Urothelium cell line (cell line): ENCODE data around the gene CCSER1.
"Not testable (repeated sequence)": the region's sequence is repeated elsewhere in the genome, so short reads cannot be mapped to it uniquely, and the experiment has no call there.

ENCODE experiments used
- DNase-seq: peaks from one replicate; pipeline ENCODE4 v3.0.0; 2011; ENCODE audit warnings: low spot score, mixed read lengths
- FAIRE-seq: peaks from 2 replicates; lab custom pipeline; 2011; peaks lifted over from hg19 to GRCh38; lab: Jason Lieb, UNC

Gene CCSER1

DNA sequence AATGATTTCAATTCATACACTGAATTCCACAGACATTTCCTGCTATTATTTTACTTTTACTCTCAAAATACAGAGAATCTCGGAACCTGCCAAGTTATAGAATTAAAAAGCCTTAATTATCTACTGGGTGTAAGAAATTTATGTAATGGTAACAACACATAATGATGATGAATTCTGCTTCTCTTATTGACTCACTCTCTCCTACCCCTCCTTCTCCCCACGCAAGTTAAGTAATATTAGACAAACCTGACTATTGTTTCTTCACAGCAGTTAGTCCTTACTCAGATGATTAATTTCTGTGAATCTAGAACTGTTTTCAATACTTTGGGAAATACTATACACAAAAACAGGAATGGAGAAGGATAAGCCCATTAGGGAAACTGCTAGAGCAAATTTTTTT is 762.0 kb downstream of the CCSER1 start:
- FAIRE-seq: no peak
- no peak for DNase-seq

- DNase-seq, FAIRE-seq: not testable (repeated sequence)
Observed at GRCh38 chr4:90903413-90903812, 776.2 kb downstream of the CCSER1 start.

- FAIRE-seq (no peak), DNase-seq (no peak)
Observed at GRCh38 chr4:90904021-90904420, 776.8 kb downstream of the CCSER1 start.

DNA sequence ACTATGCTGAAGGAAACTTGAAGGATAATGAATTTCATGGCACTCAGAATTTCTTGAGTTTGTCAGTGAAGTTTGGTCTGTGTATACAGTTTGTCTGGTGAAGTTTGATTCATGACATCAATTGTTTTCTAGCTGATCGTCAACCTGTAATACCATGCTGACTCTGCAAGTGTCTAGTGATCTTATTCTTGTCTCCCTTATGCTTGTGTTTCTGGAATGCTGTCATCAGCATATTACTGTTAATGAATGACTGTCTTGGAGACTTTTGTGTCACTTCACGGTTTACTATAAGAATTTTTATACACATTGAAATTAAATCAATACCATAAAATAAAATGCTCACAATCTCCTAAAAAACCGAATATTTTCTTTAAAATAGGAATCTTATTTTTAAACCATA is 779.0 kb downstream of the CCSER1 start:
- DNase-seq (no peak), FAIRE-seq (no peak)

DNA sequence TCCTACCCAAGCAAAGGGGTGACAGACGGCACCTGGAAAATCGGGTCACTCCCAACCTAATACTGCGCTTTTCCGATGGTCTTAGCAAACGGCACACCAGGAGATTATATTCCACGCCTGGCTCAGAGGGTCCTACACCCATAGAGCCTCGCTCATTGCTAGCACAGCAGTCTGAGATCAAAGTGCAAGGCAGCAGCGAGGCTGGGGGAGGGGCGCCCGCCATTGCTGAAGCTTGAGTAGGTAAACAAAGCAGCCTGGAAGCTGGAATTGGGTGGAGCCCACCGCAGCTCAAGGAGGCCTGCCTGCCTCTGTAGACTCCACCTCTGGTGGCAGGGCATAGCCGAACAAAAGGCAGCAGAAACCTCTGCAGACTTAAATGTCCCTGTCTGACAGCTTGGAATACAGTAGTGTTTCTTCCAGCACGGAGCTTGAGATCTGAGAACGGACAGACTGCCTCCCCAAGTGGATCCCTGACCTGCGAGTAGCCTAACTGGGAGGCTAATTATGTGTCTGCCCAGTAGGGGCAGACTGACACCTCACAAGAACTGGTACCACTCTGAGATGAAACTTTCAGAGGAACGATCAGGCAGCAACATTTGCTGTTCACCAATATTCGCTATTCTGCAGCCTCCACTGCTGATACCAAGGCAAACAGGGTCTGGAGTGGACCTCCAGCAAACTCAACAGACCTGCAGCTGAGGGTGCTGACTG is 784.7 kb downstream of the CCSER1 start:
- not testable (repeated sequence) for FAIRE-seq, DNase-seq

DNA sequence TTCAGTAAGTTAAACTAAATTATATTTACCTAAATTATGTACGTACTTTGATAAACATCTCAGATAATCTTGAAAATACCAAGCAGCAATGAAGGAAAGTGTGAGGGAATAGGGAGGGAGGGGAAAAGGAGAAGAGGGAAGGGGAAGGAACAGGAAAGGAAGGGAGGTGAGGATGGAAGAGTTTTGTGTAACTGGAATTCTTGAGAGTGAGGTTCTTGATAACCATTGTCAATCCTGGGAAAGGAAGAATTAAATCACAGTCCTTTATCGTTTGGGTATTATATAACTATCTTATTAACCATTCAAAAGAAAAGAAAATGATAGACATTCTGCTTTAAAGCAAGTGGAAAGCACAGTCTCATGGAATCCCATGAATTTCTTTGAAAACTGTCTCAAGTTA is 795.0 kb downstream of the CCSER1 start:
- FAIRE-seq (no peak), DNase-seq (no peak)

DNA sequence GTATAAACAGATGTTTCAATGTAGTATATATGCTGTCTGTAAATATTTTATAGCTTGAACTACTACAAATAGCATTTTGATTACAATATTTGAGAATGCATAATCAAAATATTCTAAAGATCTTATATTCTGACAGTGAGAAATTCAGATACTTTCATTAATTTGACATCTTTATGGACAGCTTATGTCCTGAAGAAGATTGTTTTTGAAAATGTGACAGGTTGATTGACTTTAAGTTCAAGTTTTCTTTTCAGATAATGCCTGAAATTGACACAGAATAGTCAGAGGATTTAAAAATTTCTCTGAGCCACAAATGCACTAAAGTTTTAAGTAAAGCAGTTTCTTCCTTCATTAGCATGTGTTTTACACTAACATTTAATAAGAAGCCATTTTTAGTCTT is 799.8 kb downstream of the CCSER1 start:
- FAIRE-seq (no peak), DNase-seq (no peak)

DNA sequence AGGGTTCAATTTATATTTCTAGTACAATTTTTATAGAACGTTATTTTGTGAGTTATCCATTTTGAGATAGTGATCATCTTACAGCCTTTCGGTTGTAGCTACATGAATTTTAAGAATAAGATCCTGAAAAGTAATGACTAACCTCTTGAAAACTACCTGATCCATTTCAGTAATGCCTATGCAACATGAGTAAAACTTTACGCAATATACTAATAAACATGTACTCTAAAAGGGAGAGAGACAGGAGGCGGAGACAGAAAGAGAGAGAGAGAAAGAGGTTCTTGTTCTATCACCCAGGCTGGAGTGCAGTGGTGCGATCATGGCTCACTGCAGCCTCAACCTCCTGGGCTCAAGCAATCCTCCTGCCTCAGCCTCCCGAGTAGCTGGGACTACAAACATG is 816.1 kb downstream of the CCSER1 start:
- DNase-seq (no peak), FAIRE-seq (no peak)

- FAIRE-seq: no peak
- DNase-seq: no peak
Observed at GRCh38 chr4:90946945-90947344, 819.8 kb downstream of the CCSER1 start.

- DNase-seq (no peak), FAIRE-seq (no peak)
Observed at GRCh38 chr4:90950385-90950841, 823.2 kb downstream of the CCSER1 start.

- FAIRE-seq (no peak), DNase-seq (peak; percentile 55)
Observed at GRCh38 chr4:90951037-90951436, 823.8 kb downstream of the CCSER1 start.

- peak; percentile 70 for FAIRE-seq
- peak; percentile 65 for DNase-seq
Observed at GRCh38 chr4:90958256-90958895, 831.2 kb downstream of the CCSER1 start.

DNA sequence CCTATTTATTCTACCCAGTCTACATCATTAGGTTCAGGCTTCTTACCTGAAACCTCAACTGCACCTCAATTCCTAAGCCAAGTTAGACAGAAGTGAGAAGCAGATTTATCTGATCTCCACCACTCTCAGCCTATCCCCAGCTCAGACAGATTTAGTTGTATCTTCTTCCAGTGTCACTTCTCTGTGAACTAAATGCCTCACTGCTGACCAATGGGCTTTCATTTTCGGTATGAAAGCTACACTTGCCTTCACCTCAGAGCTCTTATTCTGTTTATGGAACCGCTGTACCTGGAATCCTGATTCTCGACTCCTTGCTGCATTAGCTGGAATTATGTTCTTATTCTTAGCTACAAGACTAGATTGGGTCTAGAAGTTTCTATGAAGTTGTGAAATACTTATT is 833.2 kb downstream of the CCSER1 start:
- DNase-seq (no peak), FAIRE-seq (no peak)

DNA sequence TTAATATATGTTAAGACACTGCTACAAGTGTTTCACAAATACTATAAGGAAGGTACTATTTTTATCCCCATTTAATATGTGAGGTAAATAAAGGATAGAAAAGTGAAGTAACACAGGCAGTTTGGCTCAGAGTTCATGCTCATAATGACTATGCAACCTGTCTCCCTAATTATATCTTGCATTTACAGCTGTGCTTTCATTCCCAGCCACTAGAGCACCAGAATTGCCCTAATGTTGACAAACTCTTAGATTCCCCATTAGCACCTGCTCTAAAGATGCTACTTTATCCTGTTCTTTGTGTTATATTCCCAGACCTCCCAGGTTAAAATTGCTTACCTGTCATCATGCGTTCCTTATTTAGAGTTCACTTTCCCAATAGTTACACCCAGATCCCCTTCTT is 833.6 kb downstream of the CCSER1 start:
- no peak for DNase-seq
- no peak for FAIRE-seq

DNA sequence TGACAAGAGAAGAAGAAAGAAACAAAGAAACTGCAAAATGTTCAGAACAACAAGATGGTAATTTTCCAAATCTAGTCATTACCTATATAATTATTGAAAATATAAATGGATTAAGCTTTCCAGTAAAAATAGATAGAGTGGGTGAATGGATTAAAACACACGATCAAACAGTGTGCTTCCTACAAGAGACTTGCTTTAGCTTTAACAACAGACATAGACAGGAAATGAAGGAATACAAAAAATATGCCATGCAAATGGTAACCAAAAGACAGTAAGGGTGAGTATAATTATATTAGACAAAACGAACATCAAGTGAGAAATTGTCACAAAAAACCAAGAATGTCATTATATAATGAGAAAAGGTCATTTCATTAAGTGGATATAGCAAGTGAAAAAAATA is 842.8 kb downstream of the CCSER1 start:
- FAIRE-seq (no peak), DNase-seq (no peak)

GRCh38 chr4:90977726-90978125 is 850.5 kb downstream of the CCSER1 start:
- FAIRE-seq (no peak), DNase-seq (no peak)

DNA sequence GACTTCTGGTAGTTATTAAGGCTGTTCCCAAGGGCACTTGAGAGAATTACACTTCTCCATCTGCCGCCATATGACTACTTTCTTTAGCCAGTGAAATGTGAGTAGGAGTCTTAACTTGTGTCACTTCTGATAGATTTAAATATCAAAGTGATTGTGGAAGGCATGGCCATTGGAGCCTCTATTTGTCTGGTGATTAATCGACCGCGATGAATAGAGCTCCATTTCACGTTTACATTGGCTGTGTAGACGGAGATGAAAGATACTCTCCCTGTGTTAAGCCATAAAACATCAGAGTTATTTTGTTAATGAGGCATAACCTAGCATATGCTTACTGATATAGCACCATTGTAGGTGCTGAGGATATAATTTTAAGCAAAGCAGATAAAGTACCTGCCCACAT is 852.4 kb downstream of the CCSER1 start:
- DNase-seq: no peak
- FAIRE-seq: no peak

- FAIRE-seq (no peak), DNase-seq (no peak)
Observed at GRCh38 chr4:90982813-90983212, 855.6 kb downstream of the CCSER1 start.

DNA sequence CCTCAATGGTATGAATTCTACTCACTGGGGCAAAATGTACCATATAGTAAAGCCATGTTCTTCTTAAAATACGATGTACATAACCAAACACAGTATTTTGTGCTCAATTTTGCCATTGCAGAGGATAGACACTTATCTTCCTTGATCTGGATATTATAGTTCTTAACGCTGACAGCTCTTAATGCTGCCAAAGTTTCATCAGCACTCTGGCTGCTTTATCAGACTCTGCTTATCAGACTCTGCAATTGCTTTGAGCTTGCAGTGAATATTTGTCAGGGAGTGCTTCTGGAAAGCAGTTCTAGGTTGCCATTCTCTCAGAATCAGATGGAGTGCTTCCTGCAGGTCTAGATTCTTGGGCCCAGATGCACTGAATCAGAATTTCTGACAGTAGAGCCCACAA is 863.1 kb downstream of the CCSER1 start:
- no peak for DNase-seq
- no peak for FAIRE-seq

DNA sequence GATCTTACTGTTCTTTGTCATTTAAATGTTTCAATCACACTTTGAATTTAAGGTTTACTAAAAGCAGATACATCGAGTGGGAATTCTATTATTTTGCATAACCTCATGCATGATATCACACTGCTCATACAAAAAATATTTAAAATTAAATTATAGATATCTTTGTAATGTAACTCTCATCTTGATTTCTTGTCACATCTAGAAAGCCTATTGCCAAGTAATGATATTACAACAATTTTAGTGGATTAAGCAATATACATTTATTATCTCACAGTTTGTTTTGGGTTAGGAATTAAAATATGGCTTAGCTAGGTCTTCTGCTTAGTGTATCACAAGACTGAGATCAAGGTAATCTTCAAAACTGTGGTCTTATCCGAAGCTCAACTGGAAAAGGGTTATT is 865.0 kb downstream of the CCSER1 start:
- DNase-seq: no peak
- no peak for FAIRE-seq

- FAIRE-seq (no peak), DNase-seq (no peak)
Observed at GRCh38 chr4:90994851-90995574, 867.8 kb downstream of the CCSER1 start.

DNA sequence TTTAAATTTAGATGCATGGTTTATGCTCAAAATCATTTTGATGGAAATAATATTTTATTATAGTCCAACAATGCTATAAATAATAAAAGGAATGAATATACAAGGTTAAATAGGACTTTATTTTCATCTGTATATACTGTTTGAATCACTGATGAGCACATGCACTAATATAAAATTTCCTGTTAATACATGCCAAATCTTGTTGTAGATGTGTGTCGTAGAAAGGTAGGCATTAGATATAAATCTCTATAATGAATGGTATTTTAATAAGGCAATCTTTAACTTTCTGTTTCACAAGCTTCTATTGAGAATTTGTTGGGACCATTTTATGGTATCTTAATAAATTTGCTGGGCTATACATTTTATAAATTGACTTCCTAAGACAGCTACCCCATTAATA is 868.8 kb downstream of the CCSER1 start:
- DNase-seq (no peak), FAIRE-seq (no peak)
